GM12801 (cell line): ENCODE data around the gene MTCL1.

ENCODE experiments used
- TF ChIP-seq, protein P1 (sequence below): IDR thresholded peaks from one replicate; pipeline ENCODE4 v1.5.1; 2011; ENCODE audit warnings: control low read depth; ENCODE audit not compliant: insufficient read length; ENCODE audit errors: extremely low read depth

Gene MTCL1

GRCh38 chr18:8786483-8787370, 81.4 kb downstream of the MTCL1 start:
- TF ChIP-seq, protein P1, sequence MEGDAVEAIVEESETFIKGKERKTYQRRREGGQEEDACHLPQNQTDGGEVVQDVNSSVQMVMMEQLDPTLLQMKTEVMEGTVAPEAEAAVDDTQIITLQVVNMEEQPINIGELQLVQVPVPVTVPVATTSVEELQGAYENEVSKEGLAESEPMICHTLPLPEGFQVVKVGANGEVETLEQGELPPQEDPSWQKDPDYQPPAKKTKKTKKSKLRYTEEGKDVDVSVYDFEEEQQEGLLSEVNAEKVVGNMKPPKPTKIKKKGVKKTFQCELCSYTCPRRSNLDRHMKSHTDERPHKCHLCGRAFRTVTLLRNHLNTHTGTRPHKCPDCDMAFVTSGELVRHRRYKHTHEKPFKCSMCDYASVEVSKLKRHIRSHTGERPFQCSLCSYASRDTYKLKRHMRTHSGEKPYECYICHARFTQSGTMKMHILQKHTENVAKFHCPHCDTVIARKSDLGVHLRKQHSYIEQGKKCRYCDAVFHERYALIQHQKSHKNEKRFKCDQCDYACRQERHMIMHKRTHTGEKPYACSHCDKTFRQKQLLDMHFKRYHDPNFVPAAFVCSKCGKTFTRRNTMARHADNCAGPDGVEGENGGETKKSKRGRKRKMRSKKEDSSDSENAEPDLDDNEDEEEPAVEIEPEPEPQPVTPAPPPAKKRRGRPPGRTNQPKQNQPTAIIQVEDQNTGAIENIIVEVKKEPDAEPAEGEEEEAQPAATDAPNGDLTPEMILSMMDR = no peak

- TF ChIP-seq, protein P1 = no peak
Measured at GRCh38 chr18:8787371-8787670, 82.0 kb downstream of the MTCL1 start.

- TF ChIP-seq, protein P1 = no peak
Measured at GRCh38 chr18:8787794-8788193, 82.4 kb downstream of the MTCL1 start.

DNA sequence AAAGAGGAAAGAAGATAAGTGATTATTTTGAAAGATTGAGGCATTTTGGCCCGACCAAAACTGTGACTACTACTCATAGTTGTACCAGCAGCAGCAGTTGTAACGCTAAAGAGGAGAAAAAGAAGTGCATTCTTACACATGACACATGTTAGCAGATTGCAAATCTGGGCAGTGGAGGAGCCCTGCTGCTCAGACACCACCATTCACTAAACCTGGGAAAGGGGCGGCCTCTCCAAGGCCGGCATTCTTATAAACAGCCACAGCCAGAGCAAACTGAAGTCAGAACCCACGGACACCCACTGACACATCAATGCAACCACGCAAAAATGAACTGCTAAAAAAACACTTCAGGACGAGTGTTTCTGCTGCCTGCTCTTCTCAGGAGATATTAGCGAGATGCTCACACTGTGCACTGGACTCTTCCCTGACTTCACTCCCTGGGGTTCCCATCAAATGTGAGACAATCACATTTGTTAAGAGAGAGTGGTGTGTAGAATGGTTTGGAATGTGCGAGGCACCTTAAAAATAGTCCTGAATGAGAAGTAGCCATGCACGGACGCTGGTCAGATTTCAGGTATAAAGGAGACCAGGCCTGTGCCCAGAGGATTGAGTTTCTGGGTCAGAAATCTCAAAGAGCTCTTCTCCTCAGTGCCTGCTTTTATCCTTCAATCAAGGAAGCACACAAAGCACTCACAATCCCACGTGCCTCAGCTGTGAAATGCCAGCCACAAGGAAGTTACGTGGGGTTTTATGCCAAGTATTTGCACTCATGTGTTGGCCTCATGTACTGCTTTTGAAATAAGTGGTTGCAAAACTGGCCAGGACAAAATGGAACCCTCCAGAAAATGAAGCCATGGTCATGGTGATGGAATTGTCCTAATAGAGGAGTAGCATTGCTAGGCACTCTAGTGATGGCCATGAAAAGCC, 83.4 kb downstream of the MTCL1 start:
- TF ChIP-seq, protein P1 = no peak

DNA sequence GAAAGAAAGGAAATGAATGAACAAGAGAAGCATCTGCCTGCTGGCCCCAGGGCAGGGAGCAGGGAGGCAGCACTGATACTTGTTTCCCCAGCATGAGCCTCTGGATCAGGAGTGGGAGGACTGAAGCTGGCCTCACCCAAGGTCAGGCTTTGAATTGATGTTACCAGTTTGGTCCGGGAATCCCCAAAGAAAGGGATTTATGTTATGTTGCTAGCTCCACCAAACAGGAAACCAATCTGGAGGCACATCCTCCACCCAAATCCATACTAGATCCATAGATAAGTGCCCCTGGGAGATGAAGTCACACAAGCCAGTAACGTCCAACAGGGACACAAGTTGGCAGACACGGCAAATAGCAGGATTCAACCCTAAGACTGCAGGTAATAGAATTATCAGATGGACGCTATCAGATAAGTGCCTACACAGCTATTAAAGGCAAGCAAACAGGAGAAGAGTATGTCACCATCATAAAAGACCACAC, 85.9 kb downstream of the MTCL1 start:
- TF ChIP-seq, protein P1 = no peak

GRCh38 chr18:8792688-8793316, 87.4 kb downstream of the MTCL1 start:
- TF ChIP-seq, protein P1 = no peak
